NCI-H446 treated with DMSO at 0.1 percent for 48 hours (cell line): ENCODE measurements around the gene CCK.

ENCODE experiments used
- DNase-seq: peaks from one replicate; lab custom pipeline; 2025; lab: John Stamatoyannopoulos, UW

Gene CCK

DNA sequence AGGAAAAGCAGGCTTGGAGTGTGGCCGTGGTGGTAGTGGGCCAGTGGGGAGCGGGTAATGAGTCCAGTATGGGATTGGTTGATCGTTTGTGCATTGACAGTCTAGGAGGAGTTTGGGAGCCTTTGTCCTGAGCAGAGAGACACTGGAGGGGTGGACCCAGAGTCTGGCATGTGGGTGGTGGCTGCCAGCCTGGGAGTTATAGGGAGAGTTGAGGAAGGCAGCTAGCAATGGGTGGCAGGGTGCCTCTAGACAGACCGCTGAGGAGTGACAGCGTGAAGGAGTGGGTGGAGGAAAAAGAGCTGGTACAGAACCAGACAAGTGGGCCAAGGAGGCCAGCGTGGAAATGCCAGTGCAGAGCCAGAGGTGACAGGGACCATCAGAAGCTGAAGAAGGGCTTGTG lies 1.9 kb upstream of the CCK start:
- no peak for DNase-seq

DNA sequence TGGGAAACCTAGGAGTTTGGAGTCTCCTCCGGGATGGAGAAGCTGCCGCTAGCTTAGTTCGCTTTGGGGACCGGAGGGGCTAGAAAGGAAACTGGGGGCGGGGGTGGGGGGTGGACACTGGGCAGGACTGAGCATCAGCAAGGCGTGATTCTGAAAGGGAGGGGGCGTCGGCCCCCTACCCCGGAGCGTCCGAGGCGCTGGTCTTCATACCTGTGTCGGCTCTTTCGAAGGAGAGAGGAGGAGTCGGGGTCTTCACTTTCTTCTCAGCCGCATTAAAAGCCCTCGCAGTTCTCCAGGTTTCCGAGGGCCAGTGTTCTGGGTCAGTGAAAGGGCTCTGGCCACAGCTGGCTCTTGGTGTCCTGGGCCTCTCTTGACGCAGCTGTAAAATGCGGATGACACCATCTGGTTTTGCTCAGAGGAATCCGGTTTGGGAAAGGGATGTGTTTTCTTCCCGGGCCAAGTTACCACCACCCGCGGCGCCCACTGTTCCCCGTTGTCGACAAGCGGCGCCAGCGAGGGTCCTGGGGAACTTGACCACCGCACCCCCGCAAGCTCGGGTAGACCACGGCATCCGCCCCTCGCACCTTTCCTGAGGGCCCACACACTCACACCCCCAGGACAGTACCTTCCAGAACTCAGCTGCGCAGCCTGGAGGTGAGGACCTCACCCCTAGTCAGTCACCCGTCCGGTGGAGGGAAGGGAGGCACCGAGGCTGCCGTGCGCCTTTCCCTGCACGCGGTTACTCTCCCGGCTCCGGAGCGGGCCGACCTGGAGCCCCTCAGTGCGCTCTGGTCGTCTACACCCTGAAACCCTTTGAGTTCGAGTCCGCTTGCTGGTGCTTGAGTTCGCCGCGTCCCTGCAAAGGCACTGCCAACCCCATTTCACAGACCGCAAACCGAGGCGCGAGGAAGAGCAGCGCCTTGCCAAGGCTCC lies 660 bp downstream of the CCK start:
- no peak for DNase-seq

GRCh38 chr3:42264399-42265058 lies 1.5 kb downstream of the CCK start:
- DNase-seq = no peak

- DNase-seq = no peak
Measured at GRCh38 chr3:42263354-42264346, 2.3 kb downstream of the CCK start.

DNA sequence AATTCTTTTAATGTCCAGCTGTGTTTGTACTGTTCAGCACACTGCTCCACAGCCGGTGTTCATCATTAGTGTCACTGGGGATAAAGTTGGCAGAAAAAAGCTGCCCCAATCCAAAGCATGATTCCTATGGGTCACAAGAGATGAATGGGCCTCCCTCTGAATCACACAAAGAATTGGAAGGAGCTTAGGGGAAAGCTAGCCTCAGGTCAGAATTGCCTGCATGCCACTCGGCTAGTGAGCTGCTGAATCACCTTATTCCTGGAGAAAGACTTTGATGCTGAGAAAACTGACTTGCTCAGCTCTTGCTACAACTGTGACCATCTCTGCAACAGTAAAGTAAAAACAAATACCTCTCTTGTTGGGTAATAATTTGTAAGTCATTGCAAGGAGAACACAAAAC lies 3.5 kb downstream of the CCK start:
- no peak for DNase-seq

DNA sequence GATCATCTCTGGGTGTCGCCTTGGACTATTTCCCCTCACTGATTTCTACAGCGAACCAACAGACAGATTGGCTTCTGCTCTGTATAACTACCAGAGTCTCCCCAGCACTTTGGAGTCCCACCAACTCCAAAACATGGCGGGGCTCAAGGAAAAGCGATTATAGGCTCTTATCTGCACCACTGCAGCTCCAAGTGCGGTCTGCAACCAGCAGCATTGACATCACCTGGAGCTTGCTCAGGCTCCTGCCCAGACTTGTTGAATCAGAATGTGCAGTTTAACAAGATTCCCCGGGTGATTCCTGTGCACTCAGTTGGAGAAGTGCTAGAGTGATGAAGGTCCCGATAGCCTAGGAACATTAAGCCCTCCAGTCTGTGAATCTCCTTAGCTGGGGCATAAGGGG lies 9.0 kb downstream of the CCK start:
- DNase-seq = no peak

- DNase-seq = no peak
Measured at GRCh38 chr3:42256135-42256819, 9.7 kb downstream of the CCK start.

DNA sequence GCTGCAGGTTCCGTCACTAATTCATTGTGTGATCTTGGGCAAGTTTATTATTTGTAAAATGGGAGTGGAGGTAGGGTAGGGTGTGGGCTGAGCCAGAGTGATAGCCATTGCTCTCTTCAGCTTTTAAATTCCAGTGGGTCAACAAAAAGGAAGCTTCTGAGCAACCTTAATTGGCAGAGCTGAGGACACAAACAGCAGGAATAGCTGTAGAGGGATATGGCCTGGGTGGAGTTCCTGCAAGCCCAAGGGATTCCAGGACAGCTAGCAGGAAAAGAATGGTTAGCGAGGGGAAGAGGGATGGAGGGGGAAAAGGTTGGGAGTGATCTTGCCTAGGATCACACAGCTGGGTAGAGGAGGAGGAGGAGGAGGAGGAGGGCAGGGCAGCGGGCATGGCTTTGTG lies 11.4 kb downstream of the CCK start:
- no peak for DNase-seq

GRCh38 chr3:42250761-42251160 lies 15.2 kb downstream of the CCK start:
- DNase-seq = no peak

DNA sequence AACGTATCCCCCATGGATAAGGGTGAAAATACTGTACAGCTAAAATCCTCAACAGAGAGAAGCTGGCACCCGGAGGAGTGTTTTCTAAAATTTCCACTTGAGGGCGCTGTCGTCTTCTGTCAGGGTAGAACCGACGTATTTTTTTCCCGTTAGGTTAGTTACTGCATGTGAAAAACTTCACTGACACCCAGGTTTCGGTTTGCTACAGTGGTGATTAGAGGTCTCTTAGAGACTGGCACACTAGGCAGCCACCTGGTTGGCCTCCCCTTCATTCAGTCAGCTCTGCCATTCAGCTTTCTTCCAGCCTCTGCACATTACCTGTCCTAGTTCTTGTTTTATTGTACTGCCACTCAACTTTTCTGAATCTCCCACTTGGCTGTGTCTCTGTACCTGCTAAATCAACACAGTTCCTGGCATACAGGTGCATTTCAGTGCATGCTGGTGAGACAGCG lies 18.4 kb downstream of the CCK start:
- DNase-seq = no peak

DNA sequence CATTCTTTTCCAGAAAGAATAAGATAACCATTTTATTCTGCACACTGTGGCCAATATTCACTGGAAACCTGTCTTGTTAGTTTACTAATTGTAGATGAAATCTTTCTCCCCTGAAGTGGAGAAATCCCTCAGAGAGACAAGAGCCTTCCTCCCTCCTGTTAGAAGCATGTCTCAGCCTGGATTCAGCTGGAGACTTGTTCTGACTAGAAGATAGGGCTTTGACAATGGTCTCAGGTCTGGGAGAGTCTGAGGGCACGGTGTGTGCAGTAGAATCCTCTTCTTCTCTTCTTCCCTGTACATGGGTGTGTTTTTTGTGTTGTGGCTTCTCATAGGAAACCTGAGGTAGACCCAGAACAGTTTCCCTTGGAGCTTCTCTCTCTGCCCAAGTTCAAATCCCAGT lies 19.9 kb downstream of the CCK start:
- no peak for DNase-seq

- no peak for DNase-seq
Measured at GRCh38 chr3:42236611-42237010, 29.4 kb downstream of the CCK start.

DNA sequence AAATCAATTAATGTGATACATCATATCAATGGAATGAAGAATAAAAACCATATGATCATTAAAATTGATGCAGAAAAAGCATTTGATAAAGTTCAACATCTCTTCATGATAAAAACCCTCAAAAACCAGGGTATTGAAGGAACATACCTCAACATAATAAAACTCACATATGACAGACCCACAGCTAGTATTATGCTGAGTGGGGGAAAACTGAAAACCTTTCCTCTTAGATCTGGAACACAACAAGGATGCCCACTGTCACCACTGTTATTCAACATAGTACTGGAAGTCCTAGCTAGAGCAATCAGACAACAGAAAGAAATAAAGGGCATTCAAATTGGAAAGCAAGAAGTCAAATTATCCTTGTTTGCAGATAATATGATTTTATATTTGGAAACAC lies 30.5 kb downstream of the CCK start:
- DNase-seq = no peak

- DNase-seq = no peak
Measured at GRCh38 chr3:42230860-42231259, 35.1 kb downstream of the CCK start.

GRCh38 chr3:42229942-42230688 lies 35.9 kb downstream of the CCK start:
- peak; percentile 4 for DNase-seq

GRCh38 chr3:42229266-42229941 lies 36.6 kb downstream of the CCK start:
- no peak for DNase-seq

DNA sequence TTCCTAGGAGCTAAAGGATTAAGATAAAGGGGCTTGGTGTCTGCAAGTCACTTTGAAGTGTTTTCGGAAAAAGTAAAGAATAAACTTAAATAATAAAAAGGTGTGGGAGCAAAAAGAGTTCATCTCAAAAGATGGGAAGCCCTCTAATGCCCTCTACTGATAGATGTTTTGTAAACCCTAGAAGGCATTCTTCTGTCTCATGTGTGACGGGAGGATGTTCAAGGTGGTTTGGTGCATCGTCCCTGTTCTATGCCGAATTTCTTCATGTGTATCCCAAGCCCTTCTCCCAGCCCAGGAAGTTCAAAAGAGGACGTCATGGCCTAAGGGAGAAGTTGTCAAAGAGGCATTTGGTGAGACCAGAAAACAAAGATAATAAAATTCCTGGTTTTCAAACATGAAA lies 37.2 kb downstream of the CCK start:
- DNase-seq = no peak

- no peak for DNase-seq
Measured at GRCh38 chr3:42226470-42227425, 39.2 kb downstream of the CCK start.
